GM19025 (cell line): ENCODE data around the gene GJA3.

Experiments used
- ATAC-seq: cut with Tn5 transposase; IDR thresholded peaks from one replicate; pipeline ENCODE4 v1.9.1; 2021; ENCODE audit warnings: mild to moderate bottlenecking, low read depth, moderate library complexity; ENCODE audit not compliant: unreplicated experiment

GJA3 gene

GRCh38 chr13:20102525-20103180 is 58.2 kb downstream of the GJA3 start:
- ATAC-seq, result no peak

- ATAC-seq, result no peak
These were observed 59.2 kb downstream of the GJA3 start for GRCh38 chr13:20101467-20102316.

DNA sequence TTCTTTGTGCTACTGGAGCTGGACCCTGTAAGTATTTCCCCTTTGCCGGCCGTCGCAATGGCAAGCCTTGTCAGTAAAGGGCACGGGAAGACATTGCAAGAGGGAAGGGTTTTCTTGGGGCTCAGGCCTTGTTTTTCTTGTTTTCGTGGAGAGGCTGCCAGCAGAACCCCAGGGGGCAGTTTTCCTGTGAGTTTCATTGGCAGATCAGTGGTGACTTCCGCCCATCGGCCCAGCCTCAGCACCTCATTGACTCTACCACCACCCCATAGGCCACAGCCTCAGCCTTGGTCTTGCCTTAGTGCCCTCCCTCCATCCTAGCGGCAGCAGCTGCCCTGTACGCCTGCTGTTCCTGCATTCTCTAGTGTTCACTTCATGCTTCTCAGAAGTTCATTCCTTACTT is 61.5 kb downstream of the GJA3 start:
- ATAC-seq, result no peak

DNA sequence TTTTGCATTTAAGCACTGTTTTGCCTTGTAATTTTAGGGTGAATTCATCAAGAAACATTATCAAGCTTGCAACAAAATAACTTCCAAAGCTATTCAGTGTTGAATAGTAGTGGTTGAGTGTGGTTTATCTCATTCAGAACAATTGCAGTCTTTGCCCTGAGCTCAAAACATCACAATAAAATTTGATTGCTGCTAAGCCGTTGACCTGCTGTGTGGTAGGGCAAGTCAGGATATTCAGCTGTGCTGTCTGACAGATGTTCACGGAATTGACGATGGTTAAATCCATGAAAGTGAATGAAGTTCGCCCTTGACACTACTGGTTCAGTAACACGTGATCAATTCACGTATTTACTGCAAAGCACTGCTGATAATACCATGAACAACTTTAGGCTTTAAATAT is 66.9 kb downstream of the GJA3 start:
- no peak for ATAC-seq

DNA sequence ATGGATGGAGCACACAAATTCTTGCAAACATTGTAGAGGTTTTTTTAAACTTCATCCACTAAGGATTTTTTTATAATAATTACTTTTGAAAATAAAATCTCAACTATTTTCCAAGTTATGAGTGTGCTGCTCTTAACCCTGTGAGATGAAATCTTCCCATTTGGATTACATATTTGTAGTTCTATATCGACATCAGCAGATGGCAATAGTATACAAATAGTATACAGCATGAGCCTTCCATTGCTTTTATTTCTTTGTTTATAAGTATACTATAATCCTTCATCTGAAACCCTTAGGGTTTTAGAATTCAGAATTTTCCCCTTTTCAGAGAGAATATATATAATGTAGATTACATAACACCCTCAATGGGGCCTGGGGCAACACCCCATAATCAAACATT is 70.5 kb downstream of the GJA3 start:
- no peak for ATAC-seq
